ENCODE results near the gene F10. TPM values are rescaled to one million over a fixed set of nuclear protein-coding genes. Genes with fewer than 3 reads are reported as not detected.

F10 gene
- total and polyA plus RNA-seq, 9 of the 15 experiments (the other 6 are each of a cell fraction or from before 2014, with no cell fraction given) = 0.04 to 0.09 (median 0.07) TPM; not detected in 5

DNA sequence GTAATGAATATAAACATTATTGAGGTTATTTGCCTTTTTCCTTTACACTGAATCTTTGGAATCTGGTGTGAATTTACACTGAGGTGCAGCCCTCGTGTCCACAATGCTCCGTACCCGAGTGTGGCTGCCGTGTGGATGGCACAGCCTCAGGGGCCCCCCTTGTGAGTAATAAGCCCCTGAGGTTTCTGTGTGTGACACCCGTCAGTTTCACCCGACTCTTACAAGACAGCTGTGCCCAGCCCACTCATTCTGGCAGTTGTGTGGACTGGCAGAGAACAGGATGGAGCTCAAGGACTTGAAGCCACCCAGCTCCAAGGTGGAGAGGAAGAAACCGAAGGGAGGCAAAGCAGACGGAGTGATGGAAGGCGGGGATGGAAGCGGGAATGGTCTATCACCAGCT lies 43.7 kb downstream of the F10 start:
- BruUV-seq (replicated peaks) = no TSS peak
- FAIRE-seq (no peak), ATAC-seq (no peak), DNase-seq (ENCODE audit: extremely low read depth in 1 of 4, low spot score in 3 of 4) (no peak)
- no peaks in the 10 kb centered on the region for H4K20me1 ChIP-seq (replicated peaks; ENCODE audit: control insufficient read depth, insufficient read depth, low read length)
- TF ChIP-seq THRAP3 (IDR thresholded peaks at IDR 0.05; ENCODE audit: borderline replicate concordance) = no peak
- no peak for TF ChIP-seq NCOA4 (IDR thresholded peaks at IDR 0.05; ENCODE audit: partially characterized antibody)
- TF ChIP-seq, protein P1, sequence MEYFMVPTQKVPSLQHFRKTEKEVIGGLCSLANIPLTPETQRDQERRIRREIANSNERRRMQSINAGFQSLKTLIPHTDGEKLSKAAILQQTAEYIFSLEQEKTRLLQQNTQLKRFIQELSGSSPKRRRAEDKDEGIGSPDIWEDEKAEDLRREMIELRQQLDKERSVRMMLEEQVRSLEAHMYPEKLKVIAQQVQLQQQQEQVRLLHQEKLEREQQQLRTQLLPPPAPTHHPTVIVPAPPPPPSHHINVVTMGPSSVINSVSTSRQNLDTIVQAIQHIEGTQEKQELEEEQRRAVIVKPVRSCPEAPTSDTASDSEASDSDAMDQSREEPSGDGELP (CRISPR knock-in tag; IDR thresholded peaks at IDR 0.05; ENCODE audit: borderline replicate concordance) = no peak
- no peak for TF ChIP-seq JUN (IDR thresholded peaks at IDR 0.05; ENCODE audit: borderline replicate concordance, low read depth, low read length)
- TF ChIP-seq JUN (CRISPR knock-in tag; IDR thresholded peaks at IDR 0.05; ENCODE audit: borderline replicate concordance) = no peak
- TF ChIP-seq ZNF143 (CRISPR knock-in tag; IDR thresholded peaks at IDR 0.05) = no peak
- no peak for TF ChIP-seq SRSF9 (IDR thresholded peaks at IDR 0.05; ENCODE audit: borderline replicate concordance, low read depth, low read length)
- no peak for TF ChIP-seq KDM5B (IDR thresholded peaks at IDR 0.05; ENCODE audit: insufficient replicate concordance, low read depth, low read length)
- TF ChIP-seq HNRNPLL (IDR thresholded peaks at IDR 0.05; ENCODE audit: low read depth, low read length, poor library complexity, severe bottlenecking) = no peak
- no peak for TF ChIP-seq KDM4B (IDR thresholded peaks at IDR 0.05; ENCODE audit: borderline replicate concordance in 2 of 2, low read depth in 1 of 2)
- TF ChIP-seq ZNF764 (CRISPR knock-in tag; IDR thresholded peaks at IDR 0.05; ENCODE audit: low read depth) = no peak
- no peak for TF ChIP-seq MCM2 (IDR thresholded peaks at IDR 0.05; ENCODE audit: low read depth)
- no peak for TF ChIP-seq SMARCB1 (IDR thresholded peaks at IDR 0.05; ENCODE audit: insufficient read length, low read depth)
- TF ChIP-seq NONO (IDR thresholded peaks at IDR 0.05; ENCODE audit: low read depth in 2 of 2, low read length in 1 of 2) = no peak
- TF ChIP-seq ZNF232 (CRISPR knock-in tag; IDR thresholded peaks at IDR 0.05) = no peak
- TF ChIP-seq, protein P2, sequence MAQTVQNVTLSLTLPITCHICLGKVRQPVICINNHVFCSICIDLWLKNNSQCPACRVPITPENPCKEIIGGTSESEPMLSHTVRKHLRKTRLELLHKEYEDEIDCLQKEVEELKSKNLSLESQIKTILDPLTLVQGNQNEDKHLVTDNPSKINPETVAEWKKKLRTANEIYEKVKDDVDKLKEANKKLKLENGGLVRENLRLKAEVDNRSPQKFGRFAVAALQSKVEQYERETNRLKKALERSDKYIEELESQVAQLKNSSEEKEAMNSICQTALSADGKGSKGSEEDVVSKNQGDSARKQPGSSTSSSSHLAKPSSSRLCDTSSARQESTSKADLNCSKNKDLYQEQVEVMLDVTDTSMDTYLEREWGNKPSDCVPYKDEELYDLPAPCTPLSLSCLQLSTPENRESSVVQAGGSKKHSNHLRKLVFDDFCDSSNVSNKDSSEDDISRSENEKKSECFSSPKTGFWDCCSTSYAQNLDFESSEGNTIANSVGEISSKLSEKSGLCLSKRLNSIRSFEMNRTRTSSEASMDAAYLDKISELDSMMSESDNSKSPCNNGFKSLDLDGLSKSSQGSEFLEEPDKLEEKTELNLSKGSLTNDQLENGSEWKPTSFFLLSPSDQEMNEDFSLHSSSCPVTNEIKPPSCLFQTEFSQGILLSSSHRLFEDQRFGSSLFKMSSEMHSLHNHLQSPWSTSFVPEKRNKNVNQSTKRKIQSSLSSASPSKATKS (CRISPR knock-in tag; IDR thresholded peaks at IDR 0.05) = no peak
- no peak for TF ChIP-seq HDAC8 (tag; IDR thresholded peaks at IDR 0.05)
- CTCF ChIA-PET (ENCODE audit: low intra/inter-chr PET ratio) = no interaction called here
- H3K9me1 ChIP-seq (ENCODE audit: control insufficient read depth, insufficient read depth, low read length) = no peaks in the 10 kb centered on the region
- no peaks in the 10 kb centered on the region for H3K27me3 ChIP-seq (ENCODE audit: control insufficient read depth in 2 of 2, insufficient read depth in 2 of 2, low read length in 2 of 2)
- 86% methylated on average over 5 of the region's 10 CpGs for WGBS (ENCODE audit: insufficient coverage, low coverage, missing lambda C conversion rate)
- no peak overlapping the region for H3K4me3 ChIP-seq
- intact Hi-C loops (cut with micrococcal nuclease) = no loop called here
- peaks cover 12% of the 10 kb centered on the region; the same call in 2 of the 3 replicates for H3K36me3 ChIP-seq (ENCODE audit: control insufficient read depth, insufficient read depth, low read length)
- POLR2A ChIA-PET = no interaction called here
- H3K9ac ChIP-seq (ENCODE audit: insufficient read depth in 1 of 2, low read depth in 2 of 2, low read length in 2 of 2) = no peak overlapping the region
- peaks cover 0 to 7% of the 10 kb centered on the region in 2 experiments; a peak in 2 of 5 replicates for H3K4me1 ChIP-seq (replicated peaks in 1 of 2; ENCODE audit: control insufficient read depth in 2 of 2, insufficient read depth in 2 of 2, low read length in 2 of 2)
- H3K9me3 ChIP-seq (replicated peaks; ENCODE audit: control insufficient read depth, insufficient read depth, low read depth, low read length) = no peaks in the 10 kb centered on the region
- H3K27ac ChIP-seq (ENCODE audit: extremely low read depth, low read depth, low read length) = no peak overlapping the region
- no peak overlapping the region for H3K4me2 ChIP-seq (ENCODE audit: insufficient read depth, low read length)
- H2AFZ ChIP-seq (ENCODE audit: low read depth, low read length) = no peak overlapping the region
- no peaks in the 10 kb centered on the region for H3K79me2 ChIP-seq (ENCODE audit: control insufficient read depth, insufficient read depth, low read length)
- in situ Hi-C loops (cut with MboI) = no loop called here

All from K562 (cell line).